HepG2 (cell line): Measurements from ENCODE around the gene MMUT. TPM values are rescaled to one million over a fixed set of nuclear protein-coding genes. Genes with fewer than 3 reads are reported as not detected.

ENCODE experiments used
- ARHGAP35 ChIP-seq: sonication (generic); formaldehyde crosslinking; IDR thresholded peaks from 2 replicates; pipeline ENCODE4 v1.9.0; 2022; ENCODE audit warnings: mild to moderate bottlenecking, inconsistent platforms, moderate library complexity, missing genetic modification reagents, borderline replicate concordance
- ARID5B ChIP-seq: IDR thresholded peaks from 2 replicates; pipeline ENCODE4 v1.4.0; 2020; ENCODE audit warnings: mild to moderate bottlenecking, missing genetic modification reagents
- ATM ChIP-seq: fragments of 450-650 bp; IDR thresholded peaks from 2 replicates; pipeline ENCODE4 v1.7.1; 2017; ENCODE audit warnings: mild to moderate bottlenecking, borderline replicate concordance
- HMG20A ChIP-seq: IDR thresholded peaks from 2 replicates; pipeline ENCODE4 v1.6.1; 2016; ENCODE audit warnings: borderline replicate concordance
- KLF9 ChIP-seq: IDR thresholded peaks from 2 replicates; pipeline ENCODE4 v1.6.1; 2016; ENCODE audit warnings: low read depth
- RBFOX2 ChIP-seq: fragments of 200-400 bp; formaldehyde crosslinking; IDR thresholded peaks from 2 replicates; pipeline ENCODE4 v1.6.1; 2017; ENCODE audit warnings: low read depth, mild to moderate bottlenecking, low read length
- SUZ12 ChIP-seq: fragments of 150-350 bp; IDR thresholded peaks from 2 replicates; pipeline ENCODE4 v1.6.1; 2014; ENCODE audit warnings: low read depth, low read length
- TEF ChIP-seq: sonication (generic); formaldehyde crosslinking; IDR thresholded peaks from 2 replicates; pipeline ENCODE4 v1.5.0; 2020; ENCODE audit warnings: missing genetic modification reagents
- ZBTB39 ChIP-seq: sonication (generic); formaldehyde crosslinking; IDR thresholded peaks from 2 replicates; pipeline ENCODE4 v1.5.0; 2020; ENCODE audit warnings: missing genetic modification reagents
- ZBTB49 ChIP-seq: sonication (generic); formaldehyde crosslinking; IDR thresholded peaks from 2 replicates; pipeline ENCODE4 v1.4.0; 2020; ENCODE audit warnings: missing genetic modification reagents, borderline replicate concordance
- ZC3H13 ChIP-seq: sonication (generic); formaldehyde crosslinking; IDR thresholded peaks from 2 replicates; pipeline ENCODE4 v1.8.1; 2023; ENCODE audit warnings: mild to moderate bottlenecking, missing genetic modification reagents, moderate library complexity
- ZNF12 ChIP-seq: sonication (generic); formaldehyde crosslinking; IDR thresholded peaks from 2 replicates; pipeline ENCODE4 v1.5.0; 2020; ENCODE audit warnings: missing genetic modification reagents
- ZNF431 ChIP-seq: sonication (generic); formaldehyde crosslinking; IDR thresholded peaks from 2 replicates; pipeline ENCODE4 v1.9.0; 2022; ENCODE audit warnings: missing genetic modification reagents, low read depth, mild to moderate bottlenecking, borderline replicate concordance
- ZNF512B ChIP-seq: sonication (generic); formaldehyde crosslinking; IDR thresholded peaks from 2 replicates; pipeline ENCODE4 v1.5.1; 2020; ENCODE audit warnings: missing genetic modification reagents, mild to moderate bottlenecking, borderline replicate concordance
- ZNF7 ChIP-seq: IDR thresholded peaks from 2 replicates; pipeline ENCODE4 v1.6.1; 2016; ENCODE audit warnings: missing biosample characterization, missing genetic modification reagents
- ZNF720 ChIP-seq: sonication (generic); formaldehyde crosslinking; IDR thresholded peaks from 2 replicates; pipeline ENCODE4 v1.4.0; 2020; ENCODE audit warnings: missing genetic modification reagents
- ZSCAN12 ChIP-seq: sonication (generic); formaldehyde crosslinking; IDR thresholded peaks from 2 replicates; pipeline ENCODE4 v1.9.0; 2021; ENCODE audit warnings: mild to moderate bottlenecking, missing genetic modification reagents
- polyA plus RNA-seq, 8 experiments: library from polyadenylated mRNA; depleted of rRNA in 3 of 8; stranded (reverse) in 7 of 8; unstranded in 1 of 8; fragments of >200 nt; fragmentation: Illumina TruSeq in 4 of 8; extraction: Trizol in 4 of 8; gene quantifications; 2 replicates each; pipeline versions ENCODE4 v1.2.1 to v1.2.3, GENCODE V29; 2011 to 2016; ENCODE audit warnings: low read depth in 4 of 8, missing spikeins in 1 of 8, mixed read lengths in 1 of 8; ENCODE audit not compliant: insufficient read depth in 1 of 8
- total RNA-seq, 5 experiments: library from RNA; depleted of rRNA; stranded (reverse); fragments of >200 nt; fragmentation: Illumina TruSeq; extraction: Trizol; gene quantifications; 2 replicates each; pipeline ENCODE4 v1.2.3, GENCODE V29; 2016; ENCODE audit warnings: low read depth in 1 of 5

Gene MMUT
- total and polyA plus RNA-seq, 2 of the 13 experiments (the other 11 are each of a cell fraction or from before 2014, with no cell fraction given): 16.1 to 20.5 TPM

GRCh38 chr6:49506569-49507111, 43.6 kb upstream of the MMUT start (continued):
- TF ChIP-seq ARID5B (CRISPR knock-in tag) (peak; percentile 68; the same call in 1 of the 2 replicates), ZBTB39 (no peak), HMG20A (no peak), ZNF12 (CRISPR knock-in tag) (no peak), ZNF7 (CRISPR knock-in tag) (no peak), RBFOX2 (no peak), ZNF512B (CRISPR knock-in tag) (no peak), SUZ12 (no peak), ZNF720 (no peak), ZBTB49 (CRISPR knock-in tag) (no peak), ATM (no peak), ARHGAP35 (no peak), ZC3H13 (no peak), TEF (no peak), KLF9 (CRISPR knock-in tag) (no peak), ZSCAN12 (no peak), ZNF431 (CRISPR knock-in tag) (no peak)
